ENCODE results near the gene UBE2E1.

UBE2E1 gene

GRCh38 chr3:23824699-23825444 lies 19.1 kb downstream of the UBE2E1 start:
- Mint-ChIP-seq H3K27me3 (no peaks in the 10 kb centered on the region), H3K27ac (no peak overlapping the region), H3K9me3 (no peaks in the 10 kb centered on the region), H3K4me3 (no peak overlapping the region), H3K4me1 (peaks cover 56% of the 10 kb centered on the region)
- no peak for DNase-seq
- no peak for ATAC-seq

DNA sequence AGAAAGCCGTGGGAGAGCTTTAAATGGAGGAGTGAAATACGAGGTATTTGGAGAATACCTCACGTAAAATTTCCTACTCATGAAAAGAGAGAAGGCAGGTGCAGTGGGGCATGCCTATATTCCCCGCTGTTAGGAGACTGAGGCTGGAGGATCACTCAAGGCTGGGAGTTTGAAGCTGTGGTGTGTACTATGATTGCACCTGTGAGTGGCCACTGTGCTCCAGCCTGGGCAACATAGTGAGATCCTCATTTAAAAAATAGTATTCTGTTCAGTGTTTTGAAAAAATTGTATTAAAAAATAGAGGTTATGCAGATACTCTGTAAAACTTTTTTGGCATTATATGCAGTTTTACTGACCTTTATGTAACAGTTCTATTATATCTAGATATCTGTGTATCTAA lies 20.0 kb downstream of the UBE2E1 start:
- DNase-seq (no peak), ATAC-seq (no peak)
- peaks cover 63% of the 10 kb centered on the region for H3K4me1 Mint-ChIP-seq
- H3K27me3 Mint-ChIP-seq, result no peaks in the 10 kb centered on the region
- H3K9me3 Mint-ChIP-seq, result no peaks in the 10 kb centered on the region
- no peak overlapping the region for H3K27ac Mint-ChIP-seq
- no peak overlapping the region for H3K4me3 Mint-ChIP-seq

DNA sequence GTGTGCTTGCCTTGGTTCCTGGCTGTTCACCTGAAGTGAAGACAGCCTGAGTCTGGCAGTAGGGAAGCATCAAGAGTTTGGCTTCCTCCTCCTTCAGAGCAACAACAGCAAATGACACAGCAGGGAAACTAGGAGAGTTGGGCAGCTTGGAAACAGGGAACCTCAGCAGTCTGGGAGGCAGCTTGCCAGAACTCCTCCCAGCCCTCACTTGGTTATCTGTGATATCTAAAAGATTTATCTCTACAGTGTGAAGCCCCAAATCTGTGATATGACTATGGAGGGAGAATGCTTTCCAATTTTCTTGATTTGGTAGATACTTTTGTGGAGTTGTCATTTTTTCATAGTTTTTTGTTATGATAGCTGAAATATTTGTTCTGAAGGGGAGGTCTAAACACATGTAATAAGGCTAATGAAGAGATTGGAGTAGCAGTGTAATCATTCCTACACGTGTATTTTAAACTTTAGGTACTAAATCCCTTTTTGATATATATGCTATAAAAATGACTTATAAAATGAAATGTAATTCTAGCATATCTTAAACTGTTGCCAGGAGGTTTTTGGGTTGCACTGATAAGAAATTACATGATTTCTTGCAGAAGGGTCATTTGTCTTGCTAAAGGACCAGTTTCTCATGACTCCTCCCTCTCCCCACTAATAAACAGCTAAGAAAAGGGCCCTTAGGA lies 20.8 kb downstream of the UBE2E1 start:
- DNase-seq, result no peak
- Mint-ChIP-seq H3K27me3 (no peaks in the 10 kb centered on the region), H3K9me3 (no peaks in the 10 kb centered on the region), H3K4me3 (no peak overlapping the region), H3K27ac (no peak overlapping the region), H3K4me1 (peaks cover 63% of the 10 kb centered on the region)
- ATAC-seq, result no peak

GRCh38 chr3:23829242-23829934 lies 23.6 kb downstream of the UBE2E1 start:
- Mint-ChIP-seq H3K4me3 (peak overlapping the region in 1 of 2 donors; percentile 20), H3K27ac (no peak overlapping the region), H3K27me3 (no peaks in the 10 kb centered on the region), H3K4me1 (peaks cover 68% of the 10 kb centered on the region), H3K9me3 (no peaks in the 10 kb centered on the region)
- ATAC-seq (no peak), DNase-seq (no peak)

DNA sequence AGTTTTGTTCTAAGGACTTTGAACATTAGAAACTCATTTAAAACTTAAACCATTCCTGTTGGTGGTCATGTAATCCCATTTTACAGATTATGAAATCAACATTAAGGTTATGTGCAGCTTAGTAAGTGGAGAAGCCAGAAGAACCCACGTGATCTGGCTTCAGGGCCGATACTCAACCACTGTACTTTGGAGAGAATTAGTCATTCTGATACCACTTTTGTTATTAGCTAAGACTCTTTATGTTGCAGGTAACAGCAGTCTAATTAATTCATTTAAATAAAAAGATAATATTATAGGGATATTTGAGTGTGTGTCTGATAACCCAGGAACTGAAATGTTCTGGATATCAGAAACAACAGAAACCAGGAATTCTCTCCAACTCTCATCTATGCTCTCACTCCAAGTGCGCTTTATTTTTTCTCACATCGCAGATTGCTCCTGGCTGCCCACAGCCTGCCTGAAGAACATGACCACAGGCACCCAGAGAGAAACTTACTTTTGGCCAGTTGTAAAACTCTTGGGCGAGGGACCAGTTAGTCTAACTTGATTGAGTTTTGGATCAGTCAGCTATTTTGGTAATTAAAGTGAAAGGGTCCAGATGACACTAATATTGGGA lies 25.2 kb downstream of the UBE2E1 start:
- Mint-ChIP-seq H3K4me3 (peak overlapping the region in 1 of 2 donors; percentile 31), H3K27me3 (no peaks in the 10 kb centered on the region), H3K27ac (no peak overlapping the region), H3K9me3 (no peaks in the 10 kb centered on the region), H3K4me1 (peaks cover 72% of the 10 kb centered on the region)
- DNase-seq (peak in 1 of 2 donors; percentile 39), ATAC-seq (peak; percentile 95)

DNA sequence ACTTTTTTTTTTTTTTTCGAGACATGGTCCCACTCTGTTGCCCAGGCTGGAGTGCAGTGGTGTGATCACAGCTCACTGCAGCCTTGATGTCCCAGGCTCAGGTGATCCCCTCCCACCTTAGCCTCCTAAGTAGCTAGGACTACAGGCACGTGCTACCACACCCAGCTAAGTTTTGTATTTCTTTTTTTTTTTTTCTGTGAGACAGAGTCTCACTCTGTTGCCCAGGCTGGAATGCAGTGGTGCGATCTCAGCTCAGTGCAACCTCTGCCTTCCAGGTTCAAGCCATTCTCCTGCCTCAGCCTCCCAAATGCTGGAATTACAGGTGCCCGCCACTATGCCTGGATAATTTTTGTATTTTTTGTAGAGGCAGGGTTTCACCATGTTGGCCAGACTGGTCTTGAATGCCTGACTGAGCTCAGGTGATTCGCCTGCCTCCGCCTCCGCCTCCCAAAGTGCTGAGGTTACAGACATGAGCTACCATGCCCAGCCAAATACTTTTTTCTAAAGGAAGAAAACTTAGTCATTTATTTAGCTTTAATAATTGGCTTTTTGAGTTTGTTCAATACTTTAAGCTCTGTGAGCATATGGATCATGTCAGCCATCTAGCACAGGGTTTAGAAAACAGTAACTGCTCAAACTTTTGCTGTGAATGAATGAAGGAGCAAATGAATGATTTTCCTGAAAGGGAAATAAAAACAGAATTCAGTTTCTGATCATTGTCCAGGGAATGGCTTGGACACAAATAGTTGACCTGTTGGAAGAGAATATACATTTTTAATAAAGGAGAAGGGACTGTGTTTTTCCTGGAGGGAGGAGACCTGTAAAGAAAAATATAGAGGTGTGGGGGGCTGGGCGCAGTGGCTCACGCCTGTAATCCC lies 26.0 kb downstream of the UBE2E1 start:
- peaks cover 73% of the 10 kb centered on the region for H3K4me1 Mint-ChIP-seq
- no peak for ATAC-seq
- H3K27ac Mint-ChIP-seq, result no peak overlapping the region
- H3K4me3 Mint-ChIP-seq, result no peak overlapping the region
- H3K27me3 Mint-ChIP-seq, result no peaks in the 10 kb centered on the region
- H3K9me3 Mint-ChIP-seq, result no peaks in the 10 kb centered on the region
- no peak for DNase-seq

GRCh38 chr3:23832523-23832922 lies 26.8 kb downstream of the UBE2E1 start:
- Mint-ChIP-seq H3K9me3 (no peaks in the 10 kb centered on the region), H3K27me3 (no peaks in the 10 kb centered on the region), H3K4me3 (no peak overlapping the region), H3K4me1 (peaks cover 74% of the 10 kb centered on the region), H3K27ac (no peak overlapping the region)
- ATAC-seq (no peak), DNase-seq (no peak)

GRCh38 chr3:23834082-23834870 lies 28.5 kb downstream of the UBE2E1 start:
- DNase-seq (no peak), ATAC-seq (no peak)
- Mint-ChIP-seq H3K9me3 (no peaks in the 10 kb centered on the region), H3K4me1 (peaks cover 61% of the 10 kb centered on the region), H3K27me3 (no peaks in the 10 kb centered on the region), H3K27ac (no peak overlapping the region), H3K4me3 (no peak overlapping the region)

- peaks cover 59% of the 10 kb centered on the region for H3K4me1 Mint-ChIP-seq
- H3K9me3 Mint-ChIP-seq, result no peaks in the 10 kb centered on the region
- H3K4me3 Mint-ChIP-seq, result no peak overlapping the region
- no peak overlapping the region for H3K27ac Mint-ChIP-seq
- ATAC-seq (no peak), DNase-seq (no peak)
- no peaks in the 10 kb centered on the region for H3K27me3 Mint-ChIP-seq
These were observed 29.3 kb downstream of the UBE2E1 start for GRCh38 chr3:23835087-23835486.

DNA sequence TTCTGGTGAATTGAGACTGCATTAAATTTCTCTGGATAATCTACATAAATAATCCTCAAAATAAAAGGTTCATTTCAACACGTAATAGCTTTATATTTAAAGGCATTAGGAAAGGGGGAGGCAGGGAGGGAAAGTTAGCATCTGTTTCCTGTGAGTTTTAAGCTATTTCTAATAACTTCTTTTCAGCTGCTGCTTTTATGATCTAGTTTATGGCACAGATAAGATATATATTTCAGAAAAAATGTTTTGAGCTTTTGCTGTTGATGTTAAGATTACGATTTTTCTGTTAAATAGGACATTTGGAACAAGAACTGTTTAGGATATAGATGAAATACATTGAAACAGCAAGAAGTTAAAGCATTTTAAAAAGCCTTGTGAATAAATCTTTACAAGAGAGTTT lies 30.0 kb downstream of the UBE2E1 start:
- Mint-ChIP-seq H3K4me1 (peaks cover 52% of the 10 kb centered on the region), H3K4me3 (no peak overlapping the region), H3K27me3 (no peaks in the 10 kb centered on the region), H3K27ac (no peak overlapping the region), H3K9me3 (no peaks in the 10 kb centered on the region)
- ATAC-seq (no peak), DNase-seq (no peak)

GRCh38 chr3:23836536-23837230 lies 30.9 kb downstream of the UBE2E1 start:
- Mint-ChIP-seq H3K27me3 (no peaks in the 10 kb centered on the region), H3K4me3 (no peak overlapping the region), H3K9me3 (no peaks in the 10 kb centered on the region), H3K27ac (no peak overlapping the region), H3K4me1 (peaks cover 44% of the 10 kb centered on the region)
- ATAC-seq (peak; percentile 43), DNase-seq (no peak)

DNA sequence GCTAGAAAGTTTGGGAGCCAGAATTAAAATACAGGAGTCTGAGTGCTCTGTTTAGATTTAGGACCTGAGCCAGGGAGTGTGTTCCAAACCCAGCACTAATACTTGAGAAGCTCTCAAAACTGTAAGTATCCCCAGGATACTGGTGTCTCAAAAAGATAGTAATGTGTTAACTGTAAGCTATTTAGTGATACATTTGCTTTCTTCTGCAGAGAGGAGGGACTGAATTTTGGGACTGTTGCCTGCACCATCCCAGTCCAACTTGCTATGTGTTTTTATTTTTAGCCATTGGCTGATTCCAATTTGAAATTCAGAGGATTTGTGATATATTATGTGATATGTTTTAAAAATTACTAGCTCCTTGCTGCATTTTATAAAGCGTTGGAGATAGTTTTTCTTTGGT lies 31.5 kb downstream of the UBE2E1 start:
- DNase-seq (no peak), ATAC-seq (no peak)
- H3K4me1 Mint-ChIP-seq, result peaks cover 41% of the 10 kb centered on the region
- H3K4me3 Mint-ChIP-seq, result no peak overlapping the region
- H3K27ac Mint-ChIP-seq, result peak overlapping the region in 1 of 2 donors; percentile 76
- no peaks in the 10 kb centered on the region for H3K9me3 Mint-ChIP-seq
- no peaks in the 10 kb centered on the region for H3K27me3 Mint-ChIP-seq

- Mint-ChIP-seq H3K27me3 (no peaks in the 10 kb centered on the region), H3K4me3 (no peak overlapping the region), H3K4me1 (peaks cover 37% of the 10 kb centered on the region), H3K27ac (peak overlapping the region in 1 of 2 donors; percentile 76), H3K9me3 (no peaks in the 10 kb centered on the region)
- DNase-seq, result no peak
- ATAC-seq, result no peak
These were observed 31.9 kb downstream of the UBE2E1 start for GRCh38 chr3:23837691-23838090.

- no peaks in the 10 kb centered on the region for H3K27me3 Mint-ChIP-seq
- no peaks in the 10 kb centered on the region for H3K9me3 Mint-ChIP-seq
- DNase-seq (no peak), ATAC-seq (no peak)
- peaks cover 42% of the 10 kb centered on the region for H3K4me1 Mint-ChIP-seq
- H3K4me3 Mint-ChIP-seq, result no peak overlapping the region
- no peak overlapping the region for H3K27ac Mint-ChIP-seq
These were observed 34.8 kb downstream of the UBE2E1 start for GRCh38 chr3:23840521-23840920.
